Endothelial cell of umbilical vein (primary cell): ENCODE results near the gene RNF126. TPM values are rescaled to one million over a fixed set of nuclear protein-coding genes. Genes with fewer than 3 reads are reported as not detected.

Source experiments
- BruUV-seq: library from RNA; stranded (reverse); fragments of 400-500 nt; replicated peaks from 2 replicates; lab custom pipeline; 2021; lab: Mats Ljungman, UMichigan
- CTCF ChIA-PET: fragments of 300-600, 350-600 bp; sonication (Branson Sonifier 250); formaldehyde crosslinking; loops from one replicate; lab custom pipeline; 2021; ENCODE audit warnings: antibody characterized with exemption, inconsistent platforms; lab: Charles Lee
- POLR2A ChIA-PET: fragments of 300-600, 350-600 bp; sonication (Branson Sonifier 250); formaldehyde crosslinking; loops from one replicate; lab custom pipeline; 2021; ENCODE audit warnings: antibody characterized with exemption, inconsistent platforms; lab: Charles Lee
- DNase-seq: peaks from one replicate; pipeline ENCODE4 v3.0.0-alpha.2; 2011; ENCODE audit warnings: low read depth, low spot score
- FAIRE-seq: peaks from 2 replicates; lab custom pipeline; 2011; peaks lifted over from hg19 to GRCh38; lab: Jason Lieb, UNC
- H2AFZ ChIP-seq: 2 replicates; pipeline ENCODE4 v1.6.0; 2012; ENCODE audit warnings: low read depth, low read length, control low read depth, inconsistent platforms
- H3K27ac ChIP-seq: 2 replicates; pipeline ENCODE4 v1.5.1; 2011; ENCODE audit warnings: low read depth, mild to moderate bottlenecking, control low read depth, low read length, moderate library complexity; ENCODE audit not compliant: insufficient read depth
- H3K27me3 ChIP-seq, 2 experiments: 2 replicates each; pipeline versions ENCODE4 v1.6.0 to v1.6.1; 2011; ENCODE audit warnings: low read length in 2 of 2, mixed read lengths in 1 of 2; ENCODE audit not compliant: control insufficient read depth in 2 of 2, insufficient read depth in 2 of 2
- H3K36me3 ChIP-seq, 2 experiments: 2 replicates in 1 of 2; 3 replicates in 1 of 2; pipeline ENCODE4 v1.5.1; 2011; ENCODE audit warnings: low read length in 2 of 2, mild to moderate bottlenecking in 1 of 2, moderate library complexity in 1 of 2; ENCODE audit not compliant: control insufficient read depth in 2 of 2, insufficient read depth in 2 of 2; ENCODE audit errors: extremely low read depth in 1 of 2
- H3K4me1 ChIP-seq: 3 replicates; pipeline ENCODE4 v1.5.1; 2011; ENCODE audit warnings: mild to moderate bottlenecking, low read length; ENCODE audit not compliant: control insufficient read depth, insufficient read depth; ENCODE audit errors: extremely low read depth
- H3K4me2 ChIP-seq: 2 replicates; pipeline ENCODE4 v1.6.1; 2011; ENCODE audit warnings: low read length, control low read depth, mixed read lengths; ENCODE audit not compliant: insufficient read depth
- H3K4me3 ChIP-seq, 3 experiments: fragments of 200-600 bp in 1 of 3; sonication (generic), shearing (Covaris generic) in 1 of 3; replicated peaks in 1 of 3; 2 replicates each; pipeline ENCODE4 v1.5.1; 2011 to 2016; ENCODE audit warnings: control low read depth in 3 of 3, low read length in 3 of 3, mild to moderate bottlenecking in 2 of 3, inconsistent platforms in 1 of 3, low read depth in 1 of 3, moderate library complexity in 1 of 3; ENCODE audit not compliant: insufficient read depth in 1 of 3
- H3K79me2 ChIP-seq: 2 replicates; pipeline ENCODE4 v1.6.0; 2012; ENCODE audit warnings: low read length, inconsistent platforms; ENCODE audit not compliant: control insufficient read depth, insufficient read depth
- H3K9ac ChIP-seq: replicated peaks from 2 replicates; pipeline ENCODE3; 2011; ENCODE audit warnings: low read length, control low read depth; ENCODE audit not compliant: insufficient read depth; ENCODE audit errors: extremely low read depth
- H3K9me1 ChIP-seq: replicated peaks from 3 replicates; pipeline ENCODE4 v1.6.0; 2011; ENCODE audit warnings: mild to moderate bottlenecking, low read length; ENCODE audit not compliant: control insufficient read depth, insufficient read depth; ENCODE audit errors: extremely low read depth
- H3K9me3 ChIP-seq: replicated peaks from 2 replicates; pipeline ENCODE4 v1.5.1; 2012; ENCODE audit warnings: low read length, inconsistent platforms; ENCODE audit not compliant: control insufficient read depth, insufficient read depth
- H4K20me1 ChIP-seq: replicated peaks from 2 replicates; pipeline ENCODE3; 2011; ENCODE audit warnings: mild to moderate bottlenecking, low read length; ENCODE audit not compliant: control insufficient read depth, insufficient read depth; ENCODE audit errors: extremely low read depth
- CTCF ChIP-seq, 2 donors: IDR thresholded peaks; 1 replicate in 1 of 2; 2 replicates in 1 of 2; pipeline ENCODE4 v1.5.1; 2011; ENCODE audit warnings: low read length in 2 of 2, mild to moderate bottlenecking in 2 of 2, moderate library complexity in 2 of 2, control low read depth in 1 of 2, inconsistent platforms in 1 of 2, low read depth in 1 of 2; ENCODE audit not compliant: insufficient read depth in 1 of 2; ENCODE audit errors: extremely low read depth in 1 of 2
- EZH2 ChIP-seq: IDR thresholded peaks from 2 replicates; pipeline ENCODE4 v1.6.1; 2012; ENCODE audit warnings: borderline replicate concordance, low read depth, mild to moderate bottlenecking, moderate library complexity, low read length, inconsistent platforms; ENCODE audit not compliant: severe bottlenecking
- FOS ChIP-seq: IDR thresholded peaks from 2 replicates; pipeline ENCODE4 v1.6.1; 2011; ENCODE audit warnings: mild to moderate bottlenecking, low read length, moderate library complexity, borderline replicate concordance; ENCODE audit not compliant: insufficient read depth
- GATA2 ChIP-seq: IDR thresholded peaks from 2 replicates; pipeline ENCODE4 v1.7.0; 2011; ENCODE audit warnings: low read depth, mild to moderate bottlenecking, moderate library complexity, mixed read lengths, low read length; ENCODE audit not compliant: insufficient read length, insufficient read depth
- JUN ChIP-seq: IDR thresholded peaks from 2 replicates; pipeline ENCODE4 v1.6.1; 2011; ENCODE audit warnings: borderline replicate concordance, low read depth; ENCODE audit not compliant: insufficient read length, insufficient read depth
- MAX ChIP-seq: IDR thresholded peaks from 2 replicates; pipeline ENCODE4 v1.6.1; 2011; ENCODE audit not compliant: insufficient read depth, insufficient read length
- MYC ChIP-seq: IDR thresholded peaks from one replicate; pipeline ENCODE4 v1.6.1; 2011; ENCODE audit warnings: mild to moderate bottlenecking, low read depth, low read length
- POLR2A ChIP-seq: IDR thresholded peaks from 2 replicates; pipeline ENCODE4 v1.6.1; 2012; ENCODE audit warnings: low read depth, mild to moderate bottlenecking, control low read depth, low read length
- POLR2AphosphoS5 ChIP-seq: IDR thresholded peaks from 2 replicates; pipeline ENCODE4 v1.6.1; 2012; ENCODE audit warnings: low read depth, mild to moderate bottlenecking, control low read depth, low read length, moderate library complexity; ENCODE audit not compliant: insufficient read depth
- dilution Hi-C: fragments of 300-500 bp; cut with MboI; formaldehyde crosslinking; loops from one replicate; pipeline ENCODE4 v1.15.0; 2019; ENCODE audit warnings: low sequenced_read_pairs; ENCODE audit not compliant: extremely low pct_ligation_motif_present
- intact Hi-C: fragments of 100-400 bp; cut with micrococcal nuclease; formaldehyde crosslinking; loops from one replicate; pipeline ENCODE4 v1.10.0; 2022
- polyA plus RNA-seq, 4 experiments: library from polyadenylated mRNA; depleted of rRNA in 3 of 4; stranded (reverse) in 3 of 4; unstranded in 1 of 4; fragments of >200 nt; gene quantifications; 2 replicates each; pipeline versions ENCODE4 v1.2.1 to v1.2.3, GENCODE V29; 2011 to 2012; ENCODE audit warnings: missing spikeins in 1 of 4
- total RNA-seq: library from RNA; stranded (reverse); gene quantifications from 2 replicates; pipeline ENCODE4 v1.2.3, GENCODE V29; 2021

The RNF126 gene
- total and polyA plus RNA-seq, 2 donors (not counting 3 experiments of a cell fraction or from before 2014, with no cell fraction given): 19.2 to 61.3 TPM

- Histone ChIP-seq H3K4me1 (no peaks in the 10 kb centered on the region), H3K9ac (no peak overlapping the region), H3K4me3 (no peak overlapping the region), H3K9me1 (no peaks in the 10 kb centered on the region), H3K4me2 (no peak overlapping the region), H3K27me3 (no peaks in the 10 kb centered on the region), H3K9me3 (no peaks in the 10 kb centered on the region), H3K79me2 (no peaks in the 10 kb centered on the region), H3K27ac (no peak overlapping the region), H4K20me1 (no peaks in the 10 kb centered on the region), H3K36me3 (no peaks in the 10 kb centered on the region), H2AFZ (no peak overlapping the region)
- intact Hi-C loops: no loop called here
- BruUV-seq: no TSS peak
- TF ChIP-seq MYC: no peak
- TF ChIP-seq MAX: no peak
- no peak for TF ChIP-seq JUN
- no peak for TF ChIP-seq FOS
- dilution Hi-C loops: no loop called here
- FAIRE-seq (no peak), DNase-seq (no peak)
- ChIA-PET CTCF (interaction anchor here (1.3 kb wide), 1 partner anchor 11 kb away, joined by 3 read pairs; no protein-coding TSS in a partner anchor), POLR2A (no interaction called here)
Observed at GRCh38 chr19:688214-688613, 25.2 kb upstream of the RNF126 start.

- H3K27ac ChIP-seq: no peak overlapping the region
- ChIA-PET POLR2A (no interaction called here), CTCF (interaction anchor here (1.3 kb wide), 1 partner anchor 12 kb away, joined by 3 read pairs; no protein-coding TSS in a partner anchor)
- no peaks in the 10 kb centered on the region for H3K4me1 ChIP-seq
- H3K9ac ChIP-seq: no peak overlapping the region
- no peaks in the 10 kb centered on the region for H3K9me3 ChIP-seq
- H2AFZ ChIP-seq: no peak overlapping the region
- BruUV-seq: no TSS peak
- H4K20me1 ChIP-seq: no peaks in the 10 kb centered on the region
- H3K4me2 ChIP-seq: no peak overlapping the region
- no peaks in the 10 kb centered on the region for H3K36me3 ChIP-seq
- no peaks in the 10 kb centered on the region for H3K9me1 ChIP-seq
- FAIRE-seq (no peak), DNase-seq (no peak)
- dilution Hi-C loops (no loop called here), intact Hi-C loops (no loop called here)
- TF ChIP-seq MAX (no peak), POLR2A (no peak), JUN (no peak), POLR2AphosphoS5 (no peak), GATA2 (no peak), EZH2 (no peak), CTCF (IDR thresholded peaks at IDR 0.05; ENCODE audit: extremely low read depth in 1 of 2, insufficient read depth in 1 of 2, low read depth in 1 of 2, low read length in 2 of 2) (no peak), FOS (no peak), MYC (no peak)
- no peak overlapping the region for H3K4me3 ChIP-seq
- H3K79me2 ChIP-seq: no peaks in the 10 kb centered on the region
- H3K27me3 ChIP-seq: no peaks in the 10 kb centered on the region
Observed at GRCh38 chr19:687569-688166, 24.7 kb upstream of the RNF126 start.
